ENCODE data around the gene DPP6.

DPP6 gene

GRCh38 chr7:154253810-154254209 lies 201.6 kb downstream of the DPP6 start:
- ChIA-PET CTCF (no interaction called here), POLR2A (no interaction called here)
- no peak for DNase-seq (ENCODE audit: extremely low spot score)
- TF ChIP-seq NFRKB (IDR thresholded peaks at IDR 0.05), result no peak
- TF ChIP-seq LEF1 (IDR thresholded peaks at IDR 0.05; ENCODE audit: borderline replicate concordance), result no peak
- no peak for TF ChIP-seq SUZ12 (IDR thresholded peaks at IDR 0.05)
- TF ChIP-seq FOXM1 (IDR thresholded peaks at IDR 0.05; ENCODE audit: borderline replicate concordance), result no peak
- no peak for TF ChIP-seq BHLHE40 (IDR thresholded peaks at IDR 0.05; ENCODE audit: borderline replicate concordance)
- TF ChIP-seq ARNT (IDR thresholded peaks at IDR 0.05), result no peak
- TF ChIP-seq PKNOX1 (IDR thresholded peaks at IDR 0.05), result no peak
- no peak for TF ChIP-seq FOXK2 (IDR thresholded peaks at IDR 0.05)
- TF ChIP-seq SP1 (IDR thresholded peaks at IDR 0.05), result no peak
- TF ChIP-seq ZNF384 (IDR thresholded peaks at IDR 0.05), result no peak
- TF ChIP-seq L3MBTL2 (conservative IDR thresholded peaks at IDR 0.05), result no peak
- no peak for TF ChIP-seq CTBP1 (IDR thresholded peaks at IDR 0.05; ENCODE audit: borderline replicate concordance)
- no peak for TF ChIP-seq HDGF (IDR thresholded peaks at IDR 0.05; ENCODE audit: borderline replicate concordance)

- no peak for DNase-seq (ENCODE audit: extremely low spot score)
- CTCF ChIA-PET, result no interaction called here
- TF ChIP-seq NFRKB (IDR thresholded peaks at IDR 0.05) (no peak), BHLHE40 (IDR thresholded peaks at IDR 0.05; ENCODE audit: borderline replicate concordance) (no peak), L3MBTL2 (conservative IDR thresholded peaks at IDR 0.05) (no peak), FOXA1 (IDR thresholded peaks at IDR 0.05) (no peak), TARDBP (IDR thresholded peaks at IDR 0.05) (no peak), ARNT (IDR thresholded peaks at IDR 0.05) (no peak), HDGF (IDR thresholded peaks at IDR 0.05; ENCODE audit: borderline replicate concordance) (no peak), SP1 (IDR thresholded peaks at IDR 0.05) (no peak), FOXM1 (IDR thresholded peaks at IDR 0.05; ENCODE audit: borderline replicate concordance) (no peak), ZNF384 (IDR thresholded peaks at IDR 0.05) (no peak), LEF1 (IDR thresholded peaks at IDR 0.05; ENCODE audit: borderline replicate concordance) (no peak), SUZ12 (IDR thresholded peaks at IDR 0.05) (no peak), CTBP1 (IDR thresholded peaks at IDR 0.05; ENCODE audit: borderline replicate concordance) (no peak), PKNOX1 (IDR thresholded peaks at IDR 0.05) (no peak), ELF4 (IDR thresholded peaks at IDR 0.05) (no peak), FOXK2 (IDR thresholded peaks at IDR 0.05) (no peak)
- POLR2A ChIA-PET, result no interaction called here
These were observed 203.1 kb downstream of the DPP6 start for GRCh38 chr7:154255324-154255723.

GRCh38 chr7:154256150-154256549 lies 204.0 kb downstream of the DPP6 start:
- CTCF ChIA-PET, result no interaction called here
- POLR2A ChIA-PET, result no interaction called here
- no peak for TF ChIP-seq SUZ12 (IDR thresholded peaks at IDR 0.05)
- TF ChIP-seq ELF4 (IDR thresholded peaks at IDR 0.05), result no peak

GRCh38 chr7:154259396-154259795 lies 207.2 kb downstream of the DPP6 start:
- CTCF ChIA-PET, result no interaction called here
- TF ChIP-seq CTBP1 (IDR thresholded peaks at IDR 0.05; ENCODE audit: borderline replicate concordance) (no peak), BHLHE40 (IDR thresholded peaks at IDR 0.05; ENCODE audit: borderline replicate concordance) (no peak), FOXA1 (IDR thresholded peaks at IDR 0.05) (no peak), L3MBTL2 (conservative IDR thresholded peaks at IDR 0.05) (no peak), NFRKB (IDR thresholded peaks at IDR 0.05) (no peak), FOXK2 (IDR thresholded peaks at IDR 0.05) (no peak), ELF4 (IDR thresholded peaks at IDR 0.05) (no peak), ARNT (IDR thresholded peaks at IDR 0.05) (no peak), HDGF (IDR thresholded peaks at IDR 0.05; ENCODE audit: borderline replicate concordance) (no peak), PKNOX1 (IDR thresholded peaks at IDR 0.05) (no peak)
- POLR2A ChIA-PET, result no interaction called here

More at GRCh38 chr7:154256150-154256549, 204.0 kb downstream of the DPP6 start:
- DNase-seq (ENCODE audit: extremely low spot score), result no peak

GRCh38 chr7:154287356-154287755 lies 235.2 kb downstream of the DPP6 start:
- DNase-seq (ENCODE audit: extremely low spot score), result no peak
- TF ChIP-seq BHLHE40 (IDR thresholded peaks at IDR 0.05; ENCODE audit: borderline replicate concordance) (no peak), ARNT (IDR thresholded peaks at IDR 0.05) (no peak), TARDBP (IDR thresholded peaks at IDR 0.05) (no peak), LEF1 (IDR thresholded peaks at IDR 0.05; ENCODE audit: borderline replicate concordance) (no peak), ZNF384 (IDR thresholded peaks at IDR 0.05) (no peak), HDGF (IDR thresholded peaks at IDR 0.05; ENCODE audit: borderline replicate concordance) (no peak), FOXK2 (IDR thresholded peaks at IDR 0.05) (no peak), PKNOX1 (IDR thresholded peaks at IDR 0.05) (no peak), SP1 (IDR thresholded peaks at IDR 0.05) (no peak), NFRKB (IDR thresholded peaks at IDR 0.05) (no peak), FOXM1 (IDR thresholded peaks at IDR 0.05; ENCODE audit: borderline replicate concordance) (no peak), SUZ12 (IDR thresholded peaks at IDR 0.05) (no peak), L3MBTL2 (conservative IDR thresholded peaks at IDR 0.05) (no peak), FOXA1 (IDR thresholded peaks at IDR 0.05) (no peak), ELF4 (IDR thresholded peaks at IDR 0.05) (no peak), CTBP1 (IDR thresholded peaks at IDR 0.05; ENCODE audit: borderline replicate concordance) (no peak)
- POLR2A ChIA-PET, result no interaction called here
- CTCF ChIA-PET, result no interaction called here

More at GRCh38 chr7:154259396-154259795, 207.2 kb downstream of the DPP6 start:
- no peak for DNase-seq (ENCODE audit: extremely low spot score)

GRCh38 chr7:154289119-154289518 lies 236.9 kb downstream of the DPP6 start:
- CTCF ChIA-PET, result no interaction called here

More at GRCh38 chr7:154289119-154289518, 236.9 kb downstream of the DPP6 start:
- no peak for TF ChIP-seq TARDBP (IDR thresholded peaks at IDR 0.05)
- TF ChIP-seq CTBP1 (IDR thresholded peaks at IDR 0.05; ENCODE audit: borderline replicate concordance), result no peak
- TF ChIP-seq ARNT (IDR thresholded peaks at IDR 0.05), result no peak
- TF ChIP-seq L3MBTL2 (conservative IDR thresholded peaks at IDR 0.05), result no peak
- no peak for TF ChIP-seq FOXA1 (IDR thresholded peaks at IDR 0.05)
- TF ChIP-seq SP1 (IDR thresholded peaks at IDR 0.05), result no peak
- TF ChIP-seq BHLHE40 (IDR thresholded peaks at IDR 0.05; ENCODE audit: borderline replicate concordance), result no peak
- TF ChIP-seq NFRKB (IDR thresholded peaks at IDR 0.05), result no peak
- TF ChIP-seq FOXK2 (IDR thresholded peaks at IDR 0.05), result no peak
- TF ChIP-seq PKNOX1 (IDR thresholded peaks at IDR 0.05), result no peak
- TF ChIP-seq HDGF (IDR thresholded peaks at IDR 0.05; ENCODE audit: borderline replicate concordance), result no peak
- POLR2A ChIA-PET, result no interaction called here
- DNase-seq (ENCODE audit: extremely low spot score), result no peak

Measured in HEK293T (cell line).